Measurements from ENCODE around the gene SLC10A2.

- TF ChIP-seq CTCF (IDR thresholded peaks at IDR 0.05; ENCODE audit: low read length) (no peak), EZH2 (IDR thresholded peaks at IDR 0.05; ENCODE audit: borderline replicate concordance, low read length) (no peak)
These were observed 33.6 kb upstream of the SLC10A2 start for GRCh38 chr13:103099722-103100293.
